ENCODE data around the gene IL12RB2. TPM values are rescaled to one million over a fixed set of nuclear protein-coding genes. Genes with fewer than 3 reads are reported as not detected.

IL12RB2 gene
- total RNA-seq, 1 experiment from 2014 or later: not detected

DNA sequence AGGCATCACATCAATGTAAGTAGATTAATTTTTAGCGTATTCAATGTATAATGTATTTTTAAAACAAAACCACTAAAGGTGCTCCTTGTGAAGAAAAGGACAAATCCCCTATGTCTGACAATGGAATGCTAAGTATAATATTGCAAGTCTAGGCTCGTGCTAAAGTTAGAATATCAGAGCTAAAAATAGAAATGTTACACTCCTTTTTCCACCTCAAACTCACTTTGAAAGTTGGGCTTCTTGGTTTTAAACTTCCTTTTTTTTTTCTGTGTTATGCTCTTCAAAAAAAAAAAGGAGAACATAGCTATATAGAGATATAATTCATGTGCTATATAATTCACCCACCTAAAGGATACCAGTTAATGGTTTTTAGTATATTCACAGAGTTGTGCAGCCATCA, 126.2 kb downstream of the IL12RB2 start:
- Histone ChIP-seq H3K9me3 (ENCODE audit: insufficient read depth, low read depth) (no peaks in the 10 kb centered on the region), H4K20me1 (ENCODE audit: insufficient read depth) (peaks cover 7% of the 10 kb centered on the region), H2AFZ (no peak overlapping the region), H3K4me2 (no peak overlapping the region), H3K36me3 (ENCODE audit: low read depth) (peaks cover 5% of the 10 kb centered on the region; the same call in 1 of the 2 replicates), H3K79me2 (ENCODE audit: low read depth) (peaks cover 14% of the 10 kb centered on the region), H3K9me2 (ENCODE audit: insufficient read depth) (no peaks in the 10 kb centered on the region), H3F3A (ENCODE audit: insufficient read depth, low read depth) (peaks cover 12% of the 10 kb centered on the region; the same call in 1 of the 2 replicates), H3K4me1 (replicated peaks; ENCODE audit: insufficient read depth) (peaks cover 13% of the 10 kb centered on the region), H3K27ac (no peak overlapping the region), H3K4me3 (no peak overlapping the region), H3K27me3 (ENCODE audit: insufficient read depth, low read depth) (no peaks in the 10 kb centered on the region)
- ChIA-PET CTCF (no interaction called here), POLR2A (ENCODE audit: unreplicated experiment) (no interaction called here)
- no peak for TF ChIP-seq EZH2 (IDR thresholded peaks at IDR 0.05; ENCODE audit: low read depth)
- TF ChIP-seq, protein P1, sequence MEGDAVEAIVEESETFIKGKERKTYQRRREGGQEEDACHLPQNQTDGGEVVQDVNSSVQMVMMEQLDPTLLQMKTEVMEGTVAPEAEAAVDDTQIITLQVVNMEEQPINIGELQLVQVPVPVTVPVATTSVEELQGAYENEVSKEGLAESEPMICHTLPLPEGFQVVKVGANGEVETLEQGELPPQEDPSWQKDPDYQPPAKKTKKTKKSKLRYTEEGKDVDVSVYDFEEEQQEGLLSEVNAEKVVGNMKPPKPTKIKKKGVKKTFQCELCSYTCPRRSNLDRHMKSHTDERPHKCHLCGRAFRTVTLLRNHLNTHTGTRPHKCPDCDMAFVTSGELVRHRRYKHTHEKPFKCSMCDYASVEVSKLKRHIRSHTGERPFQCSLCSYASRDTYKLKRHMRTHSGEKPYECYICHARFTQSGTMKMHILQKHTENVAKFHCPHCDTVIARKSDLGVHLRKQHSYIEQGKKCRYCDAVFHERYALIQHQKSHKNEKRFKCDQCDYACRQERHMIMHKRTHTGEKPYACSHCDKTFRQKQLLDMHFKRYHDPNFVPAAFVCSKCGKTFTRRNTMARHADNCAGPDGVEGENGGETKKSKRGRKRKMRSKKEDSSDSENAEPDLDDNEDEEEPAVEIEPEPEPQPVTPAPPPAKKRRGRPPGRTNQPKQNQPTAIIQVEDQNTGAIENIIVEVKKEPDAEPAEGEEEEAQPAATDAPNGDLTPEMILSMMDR (conservative IDR thresholded peaks at IDR 0.05): no peak
- no TSS peak for BruUV-seq (replicated peaks)
- intact Hi-C loops (cut with micrococcal nuclease; ENCODE audit: unreplicated experiment): loop anchor here (5.0 to 10.0 kb wide), 5 partner anchors 43 to 502 kb away; partner anchors contain the start of genes GADD45A and GNG12
- no peak for DNase-seq

GRCh38 chr1:67434491-67434890, 126.8 kb downstream of the IL12RB2 start:
- ChIA-PET CTCF (no interaction called here), POLR2A (ENCODE audit: unreplicated experiment) (no interaction called here)
- peaks cover 12% of the 10 kb centered on the region; the same call in 1 of the 2 replicates for H3F3A ChIP-seq (ENCODE audit: insufficient read depth, low read depth)
- H3K9me2 ChIP-seq (ENCODE audit: insufficient read depth): no peaks in the 10 kb centered on the region
- no peaks in the 10 kb centered on the region for H3K9me3 ChIP-seq (ENCODE audit: insufficient read depth, low read depth)
- no peak overlapping the region for H3K27ac ChIP-seq
- TF ChIP-seq EZH2 (IDR thresholded peaks at IDR 0.05; ENCODE audit: low read depth): no peak
- TF ChIP-seq, protein P1 (conservative IDR thresholded peaks at IDR 0.05): no peak
- no peak overlapping the region for H3K4me2 ChIP-seq
- no peak overlapping the region for H2AFZ ChIP-seq
- BruUV-seq (replicated peaks): no TSS peak
- H3K36me3 ChIP-seq (ENCODE audit: low read depth): no peaks in the 10 kb centered on the region
- DNase-seq: no peak
- no peaks in the 10 kb centered on the region for H3K27me3 ChIP-seq (ENCODE audit: insufficient read depth, low read depth)
- H3K4me1 ChIP-seq (replicated peaks; ENCODE audit: insufficient read depth): peaks cover 13% of the 10 kb centered on the region
- intact Hi-C loops (cut with micrococcal nuclease; ENCODE audit: unreplicated experiment): loop anchor here (5.0 to 10.0 kb wide), 5 partner anchors 43 to 502 kb away; partner anchors contain the start of genes GADD45A and GNG12
- no peak overlapping the region for H3K4me3 ChIP-seq
- H3K79me2 ChIP-seq (ENCODE audit: low read depth): peaks cover 8% of the 10 kb centered on the region
- H4K20me1 ChIP-seq (ENCODE audit: insufficient read depth): 0 out of 2 replicates have a peak, but pooled peaks cover under 1% of the 10 kb centered on the region

- H3K9me3 ChIP-seq (ENCODE audit: insufficient read depth, low read depth): no peaks in the 10 kb centered on the region
- H3K79me2 ChIP-seq (ENCODE audit: low read depth): no peaks in the 10 kb centered on the region
- no peak overlapping the region for H3K4me3 ChIP-seq
- peak overlapping the region; percentile 32; the same call in 1 of the 2 replicates for H2AFZ ChIP-seq
- H3F3A ChIP-seq (ENCODE audit: insufficient read depth, low read depth): 0 out of 2 replicates have a peak, but pooled peaks cover 6% of the 10 kb centered on the region
- peaks cover 9% of the 10 kb centered on the region for H3K4me1 ChIP-seq (replicated peaks; ENCODE audit: insufficient read depth)
- no peak overlapping the region for H3K4me2 ChIP-seq
- no peaks in the 10 kb centered on the region for H4K20me1 ChIP-seq (ENCODE audit: insufficient read depth)
- H3K36me3 ChIP-seq (ENCODE audit: low read depth): no peaks in the 10 kb centered on the region
- no TSS peak for BruUV-seq (replicated peaks)
- no peak overlapping the region for H3K27ac ChIP-seq
- H3K9me2 ChIP-seq (ENCODE audit: insufficient read depth): no peaks in the 10 kb centered on the region
- ChIA-PET CTCF (interaction anchor here (0.6 kb wide), 1 partner anchor 10 kb away, joined by 5 read pairs; no protein-coding TSS in a partner anchor), POLR2A (ENCODE audit: unreplicated experiment) (interaction anchor here (0.7 kb wide), 1 partner anchor 18 kb away, joined by 7 read pairs; no protein-coding TSS in a partner anchor)
- TF ChIP-seq, protein P1 (conservative IDR thresholded peaks at IDR 0.05): no peak
- TF ChIP-seq EZH2 (IDR thresholded peaks at IDR 0.05; ENCODE audit: low read depth): no peak
- no peaks in the 10 kb centered on the region for H3K27me3 ChIP-seq (ENCODE audit: insufficient read depth, low read depth)
- intact Hi-C loops (cut with micrococcal nuclease; ENCODE audit: unreplicated experiment): loop anchor here (10.0 kb wide), 2 partner anchors 328 to 398 kb away; partner anchors contain the start of gene GNG12
- no peak for DNase-seq
Observed at GRCh38 chr1:67436511-67437055, 128.9 kb downstream of the IL12RB2 start.

Measured in PC-9 (cell line).